ENCODE results near the gene ATP13A5. TPM values are rescaled to one million over a fixed set of nuclear protein-coding genes. Genes with fewer than 3 reads are reported as not detected.

Gene ATP13A5
- total and polyA plus RNA-seq, 4 donors = not detected

GRCh38 chr3:193342551-193342950 lies 36.0 kb downstream of the ATP13A5 start:
- Histone ChIP-seq H3K27ac (ENCODE audit: low read depth in 1 of 2, low read length in 2 of 2) (no peak overlapping the region), H3K4me3 (ENCODE audit: low read length in 2 of 2) (no peak overlapping the region), H3K36me3 (ENCODE audit: control insufficient read depth in 1 of 2, insufficient read depth in 2 of 2, low read length in 1 of 2) (no peaks in the 10 kb centered on the region), H3K9me3 (ENCODE audit: control insufficient read depth, low read length) (no peaks in the 10 kb centered on the region), H3K27me3 (ENCODE audit: control insufficient read depth in 1 of 2, insufficient read depth in 2 of 2, low read length in 1 of 2) (peaks cover 0 to 1% of the 10 kb centered on the region in 2 donors), H3K4me1 (ENCODE audit: control insufficient read depth in 1 of 2, insufficient read depth in 2 of 2, low read length in 2 of 2) (no peaks in the 10 kb centered on the region)
- WGBS, 2 donors = 29 to 30% methylated on average over 2 of the region's 2 CpGs
- ATAC-seq (ENCODE audit: low FRiP score) (no peak), DNase-seq (no peak)
- intact Hi-C loops (cut with DNase I) = no loop called here

GRCh38 chr3:193335031-193335430 lies 43.5 kb downstream of the ATP13A5 start:
- intact Hi-C loops (cut with DNase I) = no loop called here
- Histone ChIP-seq H3K36me3 (ENCODE audit: control insufficient read depth in 1 of 2, insufficient read depth in 2 of 2, low read length in 1 of 2) (no peaks in the 10 kb centered on the region), H3K9me3 (ENCODE audit: control insufficient read depth, low read length) (peaks cover 2% of the 10 kb centered on the region), H3K27ac (ENCODE audit: low read depth in 1 of 2, low read length in 2 of 2) (no peak overlapping the region), H3K4me1 (ENCODE audit: control insufficient read depth in 1 of 2, insufficient read depth in 2 of 2, low read length in 2 of 2) (no peaks in the 10 kb centered on the region), H3K4me3 (ENCODE audit: low read length in 2 of 2) (no peak overlapping the region), H3K27me3 (ENCODE audit: control insufficient read depth in 1 of 2, insufficient read depth in 2 of 2, low read length in 1 of 2) (no peaks in the 10 kb centered on the region)
- DNase-seq (no peak), ATAC-seq (ENCODE audit: low FRiP score) (no peak)
- WGBS, 2 donors = 83% methylated on average over 1 of the region's 1 CpG

- H3K36me3 ChIP-seq (ENCODE audit: control insufficient read depth in 1 of 2, insufficient read depth in 2 of 2, low read length in 1 of 2) = no peaks in the 10 kb centered on the region
- intact Hi-C loops (cut with DNase I) = no loop called here
- WGBS, 2 donors = 43 to 93% methylated on average over 1 of the region's 1 CpG
- H3K4me1 ChIP-seq (ENCODE audit: control insufficient read depth in 1 of 2, insufficient read depth in 2 of 2, low read length in 2 of 2) = no peaks in the 10 kb centered on the region
- DNase-seq = no peak
- no peaks in the 10 kb centered on the region for H3K27me3 ChIP-seq (ENCODE audit: control insufficient read depth in 1 of 2, insufficient read depth in 2 of 2, low read length in 1 of 2)
- H3K27ac ChIP-seq (ENCODE audit: low read depth in 1 of 2, low read length in 2 of 2) = no peak overlapping the region
- H3K9me3 ChIP-seq (ENCODE audit: control insufficient read depth, low read length) = peaks cover 2% of the 10 kb centered on the region
- no peak overlapping the region for H3K4me3 ChIP-seq (ENCODE audit: low read length in 2 of 2)
- ATAC-seq (ENCODE audit: low FRiP score) = no peak
These were observed 45.3 kb downstream of the ATP13A5 start for GRCh38 chr3:193333229-193333628.

- H3K27me3 ChIP-seq (ENCODE audit: control insufficient read depth in 1 of 2, insufficient read depth in 2 of 2, low read length in 1 of 2) = no peaks in the 10 kb centered on the region
- no peak overlapping the region for H3K27ac ChIP-seq (ENCODE audit: low read depth in 1 of 2, low read length in 2 of 2)
These were observed 47.9 kb downstream of the ATP13A5 start for GRCh38 chr3:193330555-193331204.

GRCh38 chr3:193317682-193318300 lies 60.8 kb downstream of the ATP13A5 start:
- H3K36me3 ChIP-seq (ENCODE audit: control insufficient read depth in 1 of 2, insufficient read depth in 2 of 2, low read length in 1 of 2) = no peaks in the 10 kb centered on the region
- H3K27ac ChIP-seq (ENCODE audit: low read depth in 1 of 2, low read length in 2 of 2) = no peak overlapping the region
- H3K9me3 ChIP-seq (ENCODE audit: control insufficient read depth, low read length) = no peaks in the 10 kb centered on the region
- WGBS, 2 donors = 62 to 67% methylated on average over 2 of the region's 2 CpGs
- no peaks in the 10 kb centered on the region for H3K27me3 ChIP-seq (ENCODE audit: control insufficient read depth in 1 of 2, insufficient read depth in 2 of 2, low read length in 1 of 2)
- no peaks in the 10 kb centered on the region for H3K4me1 ChIP-seq (ENCODE audit: control insufficient read depth in 1 of 2, insufficient read depth in 2 of 2, low read length in 2 of 2)
- H3K4me3 ChIP-seq (ENCODE audit: low read length in 2 of 2) = no peak overlapping the region
- intact Hi-C loops (cut with DNase I) = no loop called here
- DNase-seq = no peak
- ATAC-seq (ENCODE audit: low FRiP score) = no peak

More at GRCh38 chr3:193330555-193331204, 47.9 kb downstream of the ATP13A5 start:
- DNase-seq = no peak
- intact Hi-C loops (cut with DNase I) = no loop called here
- peaks cover 2% of the 10 kb centered on the region for H3K9me3 ChIP-seq (ENCODE audit: control insufficient read depth, low read length)
- H3K4me1 ChIP-seq (ENCODE audit: control insufficient read depth in 1 of 2, insufficient read depth in 2 of 2, low read length in 2 of 2) = no peaks in the 10 kb centered on the region
- no peak overlapping the region for H3K4me3 ChIP-seq (ENCODE audit: low read length in 2 of 2)
- WGBS, 2 donors = 78 to 86% methylated on average over 3 of the region's 3 CpGs
- ATAC-seq (ENCODE audit: low FRiP score) = no peak
- no peaks in the 10 kb centered on the region for H3K36me3 ChIP-seq (ENCODE audit: control insufficient read depth in 1 of 2, insufficient read depth in 2 of 2, low read length in 1 of 2)

- 88 to 90% methylated on average over 3 of the region's 3 CpGs for WGBS, 2 donors
- intact Hi-C loops (cut with DNase I) = no loop called here
- no peaks in the 10 kb centered on the region for H3K36me3 ChIP-seq (ENCODE audit: control insufficient read depth in 1 of 2, insufficient read depth in 2 of 2, low read length in 1 of 2)
These were observed 64.4 kb downstream of the ATP13A5 start for GRCh38 chr3:193314161-193314560.

GRCh38 chr3:193313061-193313958 lies 65.2 kb downstream of the ATP13A5 start:
- WGBS, 2 donors = 81 to 83% methylated on average over 3 of the region's 3 CpGs
- no peaks in the 10 kb centered on the region for H3K9me3 ChIP-seq (ENCODE audit: control insufficient read depth, low read length)
- H3K27me3 ChIP-seq (ENCODE audit: control insufficient read depth in 1 of 2, insufficient read depth in 2 of 2, low read length in 1 of 2) = no peaks in the 10 kb centered on the region
- no peaks in the 10 kb centered on the region for H3K36me3 ChIP-seq (ENCODE audit: control insufficient read depth in 1 of 2, insufficient read depth in 2 of 2, low read length in 1 of 2)
- ATAC-seq (ENCODE audit: low FRiP score) (no peak), DNase-seq (no peak)
- intact Hi-C loops (cut with DNase I) = loop anchor here in 1 of 2 donors (2.0 kb wide), 1 partner anchor 75 kb away; no protein-coding TSS in a partner anchor
- H3K4me1 ChIP-seq (ENCODE audit: control insufficient read depth in 1 of 2, insufficient read depth in 2 of 2, low read length in 2 of 2) = no peaks in the 10 kb centered on the region
- no peak overlapping the region for H3K4me3 ChIP-seq (ENCODE audit: low read length in 2 of 2)
- H3K27ac ChIP-seq (ENCODE audit: low read depth in 1 of 2, low read length in 2 of 2) = no peak overlapping the region

More at GRCh38 chr3:193314161-193314560, 64.4 kb downstream of the ATP13A5 start:
- H3K9me3 ChIP-seq (ENCODE audit: control insufficient read depth, low read length) = no peaks in the 10 kb centered on the region
- no peak overlapping the region for H3K4me3 ChIP-seq (ENCODE audit: low read length in 2 of 2)
- no peaks in the 10 kb centered on the region for H3K4me1 ChIP-seq (ENCODE audit: control insufficient read depth in 1 of 2, insufficient read depth in 2 of 2, low read length in 2 of 2)
- ATAC-seq (ENCODE audit: low FRiP score) = no peak
- DNase-seq = no peak
- H3K27ac ChIP-seq (ENCODE audit: low read depth in 1 of 2, low read length in 2 of 2) = no peak overlapping the region
- H3K27me3 ChIP-seq (ENCODE audit: control insufficient read depth in 1 of 2, insufficient read depth in 2 of 2, low read length in 1 of 2) = no peaks in the 10 kb centered on the region

GRCh38 chr3:193310914-193311723 lies 67.4 kb downstream of the ATP13A5 start:
- no peak for DNase-seq
- Histone ChIP-seq H3K4me3 (ENCODE audit: low read length in 2 of 2) (no peak overlapping the region), H3K4me1 (ENCODE audit: control insufficient read depth in 1 of 2, insufficient read depth in 2 of 2, low read length in 2 of 2) (no peaks in the 10 kb centered on the region), H3K9me3 (ENCODE audit: control insufficient read depth, low read length) (no peaks in the 10 kb centered on the region), H3K36me3 (ENCODE audit: control insufficient read depth in 1 of 2, insufficient read depth in 2 of 2, low read length in 1 of 2) (no peaks in the 10 kb centered on the region), H3K27ac (ENCODE audit: low read depth in 1 of 2, low read length in 2 of 2) (no peak overlapping the region), H3K27me3 (ENCODE audit: control insufficient read depth in 1 of 2, insufficient read depth in 2 of 2, low read length in 1 of 2) (no peaks in the 10 kb centered on the region)
- WGBS, 2 donors = 30 to 31% methylated on average over 6 of the region's 6 CpGs
- ATAC-seq (ENCODE audit: low FRiP score) = no peak
- intact Hi-C loops (cut with DNase I) = no loop called here
